Esophagus squamous epithelium (tissue), 5 donors: ENCODE data around the gene GPR141. TPM values are rescaled to one million over a fixed set of nuclear protein-coding genes. Genes with fewer than 3 reads are reported as not detected.

Experiments
- DNase-seq: peaks from one replicate; lab custom pipeline; 2025; lab: John Stamatoyannopoulos, UW
- H3K27ac ChIP-seq, 4 donors: fragments of 200-600 bp; sonication (generic); one replicate each; pipeline ENCODE4 v1.5.1; 2016 to 2019; ENCODE audit warnings: mild to moderate bottlenecking in 1 of 4
- H3K27me3 ChIP-seq, 4 donors: fragments of 200-600 bp; sonication (generic); 1 replicate in 3 of 4; 2 replicates in 1 of 4; pipeline versions ENCODE4 v1.5.1 to v1.6.0; 2017 to 2021; ENCODE audit warnings: antibody characterized with exemption in 1 of 4
- H3K36me3 ChIP-seq, 3 donors: fragments of 200-600 bp; sonication (generic); one replicate each; pipeline ENCODE4 v1.5.1; 2016 to 2019
- H3K4me1 ChIP-seq, 3 donors: fragments of 200-600 bp; sonication (generic); one replicate each; pipeline ENCODE4 v1.5.1; 2017 to 2019
- H3K4me3 ChIP-seq, 4 donors: fragments of 200-600 bp; sonication (generic); 1 replicate in 3 of 4; 2 replicates in 1 of 4; pipeline ENCODE4 v1.5.1; 2016 to 2019; ENCODE audit warnings: mild to moderate bottlenecking in 2 of 4, moderate library complexity in 1 of 4
- H3K9me3 ChIP-seq, 3 donors: fragments of 200-600 bp; sonication (generic); one replicate each; pipeline ENCODE4 v1.5.1; 2016 to 2019
- CTCF ChIP-seq, 6 experiments: fragments of 450-650 bp in 4 of 6; fragments of 200-600 bp in 2 of 6; sonication (generic) in 2 of 6; IDR thresholded peaks; one replicate each; pipeline ENCODE4 v1.5.1; 2016 to 2019; ENCODE audit warnings: antibody characterized with exemption in 6 of 6, mild to moderate bottlenecking in 4 of 6, moderate library complexity in 4 of 6
- POLR2A ChIP-seq, 4 donors: fragments of 450-650 bp; IDR thresholded peaks; one replicate each; pipeline ENCODE4 v1.6.1; 2017; ENCODE audit warnings: antibody characterized with exemption in 4 of 4, mild to moderate bottlenecking in 4 of 4, moderate library complexity in 3 of 4
- WGBS, 2 donors: methylation state at CpG; one replicate each; pipeline ENCODE4 v1.1.5; 2018; 5-methylcytosine and 5-hydroxymethylcytosine counted together
- intact Hi-C: fragments of 100-400 bp; cut with DNase I; formaldehyde crosslinking; loops from one replicate; pipeline ENCODE4 v1.15.0; 2022
- total RNA-seq, 4 donors: library from RNA; depleted of rRNA; stranded (reverse); fragments of >200 nt; gene quantifications; one replicate each; pipeline ENCODE4 v1.1.0, GENCODE V29; 2016
- donor health status: DM: yes; HTN: yes; CAD: no.

Gene GPR141
- total RNA-seq, 4 donors from 2014 or later: 0.76 TPM; not detected in 3

- Histone ChIP-seq H3K4me3 (no peak overlapping the region), H3K36me3 (no peaks in the 10 kb centered on the region), H3K4me1 (peaks cover 0 to 4% (median 0%) of the 10 kb centered on the region in 3 donors), H3K27me3 (no peaks in the 10 kb centered on the region), H3K27ac (no peak overlapping the region), H3K9me3 (no peaks in the 10 kb centered on the region)
- TF ChIP-seq CTCF (IDR thresholded peaks at IDR 0.05) (no peak), POLR2A (IDR thresholded peaks at IDR 0.05) (no peak)
- intact Hi-C loops: no loop called here
- no peak for DNase-seq
- WGBS, 2 donors: 34 to 43% methylated on average over 4 of the region's 4 CpGs
These were observed 46.9 kb downstream of the GPR141 start for GRCh38 chr7:37730501-37730900.

- intact Hi-C loops: no loop called here
- no peak for DNase-seq
- no peaks in the 10 kb centered on the region for H3K36me3 ChIP-seq
- no peak overlapping the region for H3K27ac ChIP-seq
- peaks cover 0 to 4% (median 0%) of the 10 kb centered on the region in 3 donors for H3K4me1 ChIP-seq
- no peaks in the 10 kb centered on the region for H3K27me3 ChIP-seq
- no peak overlapping the region for H3K4me3 ChIP-seq
- no peaks in the 10 kb centered on the region for H3K9me3 ChIP-seq
- WGBS, 2 donors: 20 to 21% methylated on average over 2 to 3 of the region's 3 CpGs
- TF ChIP-seq CTCF (IDR thresholded peaks at IDR 0.05) (peak in 4 of 6 experiments; percentile 13 to 57 (median 33)), POLR2A (IDR thresholded peaks at IDR 0.05) (no peak)
These were observed 48.7 kb downstream of the GPR141 start for GRCh38 chr7:37732253-37732652.

- DNase-seq: no peak
- H3K27ac ChIP-seq: no peak overlapping the region
- intact Hi-C loops: no loop called here
These were observed 49.3 kb downstream of the GPR141 start for GRCh38 chr7:37732888-37733287.

GRCh38 chr7:37735196-37735595 lies 51.6 kb downstream of the GPR141 start:
- Histone ChIP-seq H3K27ac (no peak overlapping the region), H3K27me3 (no peaks in the 10 kb centered on the region), H3K36me3 (no peaks in the 10 kb centered on the region), H3K4me3 (no peak overlapping the region), H3K4me1 (no peaks in the 10 kb centered on the region), H3K9me3 (no peaks in the 10 kb centered on the region)
- DNase-seq: no peak
- TF ChIP-seq POLR2A (IDR thresholded peaks at IDR 0.05) (no peak), CTCF (IDR thresholded peaks at IDR 0.05) (no peak)
- intact Hi-C loops: no loop called here

More at GRCh38 chr7:37732888-37733287, 49.3 kb downstream of the GPR141 start:
- WGBS, 2 donors: 56 to 57% methylated on average over 2 of the region's 2 CpGs
- H3K9me3 ChIP-seq: no peaks in the 10 kb centered on the region
- peaks cover 0 to 4% (median 0%) of the 10 kb centered on the region in 3 donors for H3K4me1 ChIP-seq
- no peak overlapping the region for H3K4me3 ChIP-seq
- no peak for TF ChIP-seq POLR2A (IDR thresholded peaks at IDR 0.05)
- TF ChIP-seq CTCF (IDR thresholded peaks at IDR 0.05): no peak
- H3K36me3 ChIP-seq: no peaks in the 10 kb centered on the region
- no peaks in the 10 kb centered on the region for H3K27me3 ChIP-seq

GRCh38 chr7:37738321-37738720 lies 54.8 kb downstream of the GPR141 start:
- DNase-seq: no peak
- no peak for TF ChIP-seq POLR2A (IDR thresholded peaks at IDR 0.05)
- TF ChIP-seq CTCF (IDR thresholded peaks at IDR 0.05): no peak
- WGBS, 2 donors: 27 to 31% methylated on average over 1 of the region's 1 CpG

More at GRCh38 chr7:37738321-37738720, 54.8 kb downstream of the GPR141 start:
- Histone ChIP-seq H3K27me3 (no peaks in the 10 kb centered on the region), H3K9me3 (no peaks in the 10 kb centered on the region), H3K36me3 (no peaks in the 10 kb centered on the region), H3K27ac (no peak overlapping the region), H3K4me1 (no peaks in the 10 kb centered on the region), H3K4me3 (no peak overlapping the region)
- intact Hi-C loops: no loop called here
